ENCODE results near the gene PTGES3. TPM values are rescaled to one million over a fixed set of nuclear protein-coding genes. Genes with fewer than 3 reads are reported as not detected.

PTGES3 gene
- total RNA-seq, 1 experiment from 2014 or later = 394 TPM

DNA sequence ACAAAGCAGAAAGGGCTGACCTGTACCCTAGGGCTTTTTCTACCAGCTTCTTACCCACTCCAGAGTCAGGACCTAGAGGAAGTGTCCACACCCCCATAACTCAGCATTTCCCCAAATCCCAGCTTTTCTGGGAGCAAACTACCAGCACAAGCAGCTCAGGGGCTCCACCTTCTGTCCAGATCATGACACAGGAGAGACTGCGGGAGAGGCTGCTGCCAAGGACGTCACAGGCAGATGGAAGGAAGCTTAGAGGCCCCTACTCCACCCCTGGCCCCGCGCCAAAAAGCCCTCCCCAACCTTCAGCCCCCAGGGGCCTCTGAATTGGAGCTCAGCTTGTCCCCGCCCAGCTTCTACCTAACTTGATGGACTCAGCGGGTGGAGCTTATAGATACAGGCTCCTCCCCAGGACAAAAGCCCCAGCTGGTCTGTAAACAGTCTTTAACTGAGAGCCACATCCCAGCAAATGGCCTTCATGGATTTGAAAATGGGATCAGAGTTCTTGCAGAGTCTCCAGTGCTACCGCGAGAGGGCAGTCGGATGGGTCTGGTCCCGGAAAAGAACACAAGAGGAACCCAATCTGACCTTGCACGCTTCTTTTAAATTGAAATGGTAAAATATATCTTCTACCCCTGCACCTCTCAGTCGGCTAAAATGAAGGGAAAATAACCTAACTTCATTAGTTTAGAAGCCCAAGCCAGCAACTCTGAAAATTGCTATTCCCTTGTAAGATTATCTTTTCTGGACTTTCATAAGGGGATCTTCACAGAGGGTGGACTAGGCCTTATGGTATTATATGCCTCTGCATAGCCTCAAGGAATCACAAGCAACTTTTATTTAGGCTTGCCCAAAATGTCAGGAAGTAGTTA lies 51.2 kb downstream of the PTGES3 start (continued):
- TF ChIP-seq, protein P1, sequence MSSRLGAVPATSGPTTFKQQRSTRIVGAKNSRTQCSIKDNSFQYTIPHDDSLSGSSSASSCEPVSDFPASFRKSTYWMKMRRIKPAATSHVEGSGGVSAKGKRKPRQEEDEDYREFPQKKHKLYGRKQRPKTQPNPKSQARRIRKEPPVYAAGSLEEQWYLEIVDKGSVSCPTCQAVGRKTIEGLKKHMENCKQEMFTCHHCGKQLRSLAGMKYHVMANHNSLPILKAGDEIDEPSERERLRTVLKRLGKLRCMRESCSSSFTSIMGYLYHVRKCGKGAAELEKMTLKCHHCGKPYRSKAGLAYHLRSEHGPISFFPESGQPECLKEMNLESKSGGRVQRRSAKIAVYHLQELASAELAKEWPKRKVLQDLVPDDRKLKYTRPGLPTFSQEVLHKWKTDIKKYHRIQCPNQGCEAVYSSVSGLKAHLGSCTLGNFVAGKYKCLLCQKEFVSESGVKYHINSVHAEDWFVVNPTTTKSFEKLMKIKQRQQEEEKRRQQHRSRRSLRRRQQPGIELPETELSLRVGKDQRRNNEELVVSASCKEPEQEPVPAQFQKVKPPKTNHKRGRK (CRISPR knock-in tag; IDR thresholded peaks at IDR 0.05; ENCODE audit: borderline replicate concordance) = no peak

DNA sequence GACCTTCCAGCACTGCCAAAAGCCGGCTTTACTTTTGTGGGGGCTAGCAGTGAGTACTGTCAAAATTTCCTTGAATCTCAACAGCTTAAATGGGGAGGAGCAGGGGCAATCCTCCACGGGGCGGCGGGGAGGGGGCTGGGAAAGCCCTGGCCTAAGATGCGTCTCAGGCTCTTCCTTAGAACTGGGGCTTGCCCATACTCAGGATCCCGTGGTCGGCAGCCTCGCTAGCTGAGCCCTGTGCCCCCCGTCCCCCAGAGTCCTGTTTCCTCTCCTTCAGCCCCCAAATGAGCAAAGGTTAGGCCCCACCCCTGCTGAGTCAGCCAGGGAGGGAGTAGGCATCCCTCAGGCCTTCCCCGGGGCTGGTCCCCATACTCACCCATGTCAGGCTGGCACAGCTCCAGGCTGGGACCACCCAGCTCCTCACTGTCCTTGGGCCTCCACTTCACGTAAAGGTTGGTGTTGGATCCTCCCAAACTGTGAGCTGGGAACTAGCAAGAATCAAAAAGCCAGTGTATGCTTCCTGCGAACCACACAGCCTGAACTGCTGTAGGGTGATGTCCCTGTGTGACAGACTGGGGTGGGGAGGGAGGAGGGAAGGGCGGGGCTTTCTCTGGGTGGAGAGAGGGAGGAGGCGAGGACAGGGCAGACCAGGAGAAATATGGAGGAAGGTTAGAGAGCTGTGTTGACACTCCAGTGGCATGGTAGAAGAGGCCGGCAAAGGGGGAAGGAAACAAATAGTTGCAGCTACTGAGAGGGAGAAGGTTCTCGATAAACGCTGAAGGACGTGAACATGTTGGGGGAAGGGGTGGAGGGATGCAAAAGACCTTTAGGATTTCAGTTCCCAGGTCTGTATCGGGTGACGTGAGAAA lies 52.0 kb downstream of the PTGES3 start:
- no peaks in the 10 kb centered on the region for H3K27me3 Mint-ChIP-seq (ENCODE audit: low read depth)
- peak overlapping the region; percentile 99 for H3K27ac Mint-ChIP-seq
- DNase-seq (ENCODE audit: low spot score) (peak; percentile 75), ATAC-seq (peak; percentile 30)
- TF ChIP-seq, protein P2, sequence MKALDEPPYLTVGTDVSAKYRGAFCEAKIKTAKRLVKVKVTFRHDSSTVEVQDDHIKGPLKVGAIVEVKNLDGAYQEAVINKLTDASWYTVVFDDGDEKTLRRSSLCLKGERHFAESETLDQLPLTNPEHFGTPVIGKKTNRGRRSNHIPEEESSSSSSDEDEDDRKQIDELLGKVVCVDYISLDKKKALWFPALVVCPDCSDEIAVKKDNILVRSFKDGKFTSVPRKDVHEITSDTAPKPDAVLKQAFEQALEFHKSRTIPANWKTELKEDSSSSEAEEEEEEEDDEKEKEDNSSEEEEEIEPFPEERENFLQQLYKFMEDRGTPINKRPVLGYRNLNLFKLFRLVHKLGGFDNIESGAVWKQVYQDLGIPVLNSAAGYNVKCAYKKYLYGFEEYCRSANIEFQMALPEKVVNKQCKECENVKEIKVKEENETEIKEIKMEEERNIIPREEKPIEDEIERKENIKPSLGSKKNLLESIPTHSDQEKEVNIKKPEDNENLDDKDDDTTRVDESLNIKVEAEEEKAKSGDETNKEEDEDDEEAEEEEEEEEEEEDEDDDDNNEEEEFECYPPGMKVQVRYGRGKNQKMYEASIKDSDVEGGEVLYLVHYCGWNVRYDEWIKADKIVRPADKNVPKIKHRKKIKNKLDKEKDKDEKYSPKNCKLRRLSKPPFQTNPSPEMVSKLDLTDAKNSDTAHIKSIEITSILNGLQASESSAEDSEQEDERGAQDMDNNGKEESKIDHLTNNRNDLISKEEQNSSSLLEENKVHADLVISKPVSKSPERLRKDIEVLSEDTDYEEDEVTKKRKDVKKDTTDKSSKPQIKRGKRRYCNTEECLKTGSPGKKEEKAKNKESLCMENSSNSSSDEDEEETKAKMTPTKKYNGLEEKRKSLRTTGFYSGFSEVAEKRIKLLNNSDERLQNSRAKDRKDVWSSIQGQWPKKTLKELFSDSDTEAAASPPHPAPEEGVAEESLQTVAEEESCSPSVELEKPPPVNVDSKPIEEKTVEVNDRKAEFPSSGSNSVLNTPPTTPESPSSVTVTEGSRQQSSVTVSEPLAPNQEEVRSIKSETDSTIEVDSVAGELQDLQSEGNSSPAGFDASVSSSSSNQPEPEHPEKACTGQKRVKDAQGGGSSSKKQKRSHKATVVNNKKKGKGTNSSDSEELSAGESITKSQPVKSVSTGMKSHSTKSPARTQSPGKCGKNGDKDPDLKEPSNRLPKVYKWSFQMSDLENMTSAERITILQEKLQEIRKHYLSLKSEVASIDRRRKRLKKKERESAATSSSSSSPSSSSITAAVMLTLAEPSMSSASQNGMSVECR (CRISPR knock-in tag; IDR thresholded peaks at IDR 0.05; ENCODE audit: borderline replicate concordance) = no peak
- TF ChIP-seq SMAD4 (CRISPR knock-in tag; IDR thresholded peaks at IDR 0.05) = no peak
- TF ChIP-seq, protein P3, sequence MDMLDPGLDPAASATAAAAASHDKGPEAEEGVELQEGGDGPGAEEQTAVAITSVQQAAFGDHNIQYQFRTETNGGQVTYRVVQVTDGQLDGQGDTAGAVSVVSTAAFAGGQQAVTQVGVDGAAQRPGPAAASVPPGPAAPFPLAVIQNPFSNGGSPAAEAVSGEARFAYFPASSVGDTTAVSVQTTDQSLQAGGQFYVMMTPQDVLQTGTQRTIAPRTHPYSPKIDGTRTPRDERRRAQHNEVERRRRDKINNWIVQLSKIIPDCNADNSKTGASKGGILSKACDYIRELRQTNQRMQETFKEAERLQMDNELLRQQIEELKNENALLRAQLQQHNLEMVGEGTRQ (CRISPR knock-in tag; IDR thresholded peaks at IDR 0.05) = no peak
- TF ChIP-seq, protein P4, sequence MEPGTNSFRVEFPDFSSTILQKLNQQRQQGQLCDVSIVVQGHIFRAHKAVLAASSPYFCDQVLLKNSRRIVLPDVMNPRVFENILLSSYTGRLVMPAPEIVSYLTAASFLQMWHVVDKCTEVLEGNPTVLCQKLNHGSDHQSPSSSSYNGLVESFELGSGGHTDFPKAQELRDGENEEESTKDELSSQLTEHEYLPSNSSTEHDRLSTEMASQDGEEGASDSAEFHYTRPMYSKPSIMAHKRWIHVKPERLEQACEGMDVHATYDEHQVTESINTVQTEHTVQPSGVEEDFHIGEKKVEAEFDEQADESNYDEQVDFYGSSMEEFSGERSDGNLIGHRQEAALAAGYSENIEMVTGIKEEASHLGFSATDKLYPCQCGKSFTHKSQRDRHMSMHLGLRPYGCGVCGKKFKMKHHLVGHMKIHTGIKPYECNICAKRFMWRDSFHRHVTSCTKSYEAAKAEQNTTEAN (CRISPR knock-in tag; IDR thresholded peaks at IDR 0.05) = no peak
- 0 out of 2 replicates have a peak, but pooled peaks have one; percentile 46 for TF ChIP-seq ZNF671 (CRISPR knock-in tag; IDR thresholded peaks at IDR 0.05)
- peak; percentile 58; the same call in 1 of the 2 replicates for TF ChIP-seq EMX1 (CRISPR knock-in tag; IDR thresholded peaks at IDR 0.05)
- TF ChIP-seq NR2C2 (CRISPR knock-in tag; IDR thresholded peaks at IDR 0.05) = no peak
- peak overlapping the region; percentile 97 for H3K4me3 Mint-ChIP-seq
- H3K4me1 Mint-ChIP-seq = peaks cover 50% of the 10 kb centered on the region
- POLR2A ChIA-PET = interaction anchor here (0.5 to 2.4 kb wide), 21 partner anchors 10 to 785 kb away, joined by 3 to 14 read pairs (median 4); partner anchors contain the start of genes ATP5F1B, ESYT1, GLS2 and LRP1
- H3K9me3 Mint-ChIP-seq = no peaks in the 10 kb centered on the region
- CTCF ChIA-PET = interaction anchor here (0.6 to 5.3 kb wide), 76 partner anchors 8 to 823 kb away, joined by 3 to 84 read pairs (median 5); partner anchors contain the start of genes ATP5F1B, CNPY2, ESYT1 and GLS2
- H3K36me3 Mint-ChIP-seq = peaks cover 32% of the 10 kb centered on the region
